NCI-H446 (cell line): Measurements from ENCODE around the gene C12orf76.
"Not testable (repeated sequence)": the region's sequence is repeated elsewhere in the genome, so short reads cannot be mapped to it uniquely, and the experiment has no call there.

Source experiments
- DNase-seq, 2 experiments: peaks; one replicate each; lab custom pipeline; 2025; lab: John Stamatoyannopoulos, UW

Gene C12orf76, protein sequence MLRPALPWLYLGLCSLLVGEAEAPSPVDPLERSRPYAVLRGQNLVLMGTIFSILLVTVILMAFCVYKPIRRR

DNA sequence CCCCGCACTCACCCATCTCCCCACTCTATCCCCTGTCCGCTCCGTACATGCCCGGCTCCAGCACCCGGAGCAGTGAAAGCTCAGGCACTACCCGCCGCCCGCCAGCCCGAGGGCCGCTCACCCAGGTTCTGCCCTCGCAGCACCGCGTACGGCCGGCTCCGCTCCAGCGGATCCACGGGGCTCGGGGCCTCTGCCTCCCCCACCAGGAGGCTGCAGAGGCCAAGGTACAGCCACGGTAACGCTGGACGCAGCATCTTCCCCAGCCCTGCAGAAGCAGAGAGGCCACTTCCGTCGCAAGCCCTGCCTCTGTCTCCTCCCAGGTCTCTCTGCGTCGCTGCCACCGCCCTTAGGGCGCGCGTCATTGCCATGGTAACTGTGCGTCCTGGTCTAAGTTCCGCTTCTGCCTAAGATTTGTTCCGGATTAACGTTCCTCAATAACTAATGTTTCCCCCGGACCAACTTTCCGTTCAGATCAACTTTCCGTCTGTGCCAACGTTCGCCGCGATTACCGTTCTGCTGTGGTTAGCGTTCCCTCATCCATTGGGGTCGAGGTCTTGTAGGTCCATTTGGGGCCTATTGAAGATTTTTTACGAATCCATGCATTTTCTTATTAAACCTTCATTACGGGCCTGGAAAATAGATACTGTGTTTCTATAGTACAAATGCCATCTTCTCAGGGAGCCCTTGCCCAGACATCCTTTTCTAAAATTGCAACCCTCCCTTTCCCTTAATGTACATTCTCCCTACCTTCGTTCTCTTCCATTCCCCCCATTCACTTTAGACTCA, at the start of gene C12orf76:
C12orf76 (minus strand) TSS at position 281 of the 786 bp plus-strand sequence; CDS start at position 254, 27 bp downstream.
- DNase-seq = peak; percentile 85 to 96

- DNase-seq = no peak
These were observed 45.4 kb upstream of the C12orf76 start for GRCh38 chr12:110093631-110094311.

- no peak for DNase-seq
These were observed 42.9 kb upstream of the C12orf76 start for GRCh38 chr12:110091136-110091711.

DNA sequence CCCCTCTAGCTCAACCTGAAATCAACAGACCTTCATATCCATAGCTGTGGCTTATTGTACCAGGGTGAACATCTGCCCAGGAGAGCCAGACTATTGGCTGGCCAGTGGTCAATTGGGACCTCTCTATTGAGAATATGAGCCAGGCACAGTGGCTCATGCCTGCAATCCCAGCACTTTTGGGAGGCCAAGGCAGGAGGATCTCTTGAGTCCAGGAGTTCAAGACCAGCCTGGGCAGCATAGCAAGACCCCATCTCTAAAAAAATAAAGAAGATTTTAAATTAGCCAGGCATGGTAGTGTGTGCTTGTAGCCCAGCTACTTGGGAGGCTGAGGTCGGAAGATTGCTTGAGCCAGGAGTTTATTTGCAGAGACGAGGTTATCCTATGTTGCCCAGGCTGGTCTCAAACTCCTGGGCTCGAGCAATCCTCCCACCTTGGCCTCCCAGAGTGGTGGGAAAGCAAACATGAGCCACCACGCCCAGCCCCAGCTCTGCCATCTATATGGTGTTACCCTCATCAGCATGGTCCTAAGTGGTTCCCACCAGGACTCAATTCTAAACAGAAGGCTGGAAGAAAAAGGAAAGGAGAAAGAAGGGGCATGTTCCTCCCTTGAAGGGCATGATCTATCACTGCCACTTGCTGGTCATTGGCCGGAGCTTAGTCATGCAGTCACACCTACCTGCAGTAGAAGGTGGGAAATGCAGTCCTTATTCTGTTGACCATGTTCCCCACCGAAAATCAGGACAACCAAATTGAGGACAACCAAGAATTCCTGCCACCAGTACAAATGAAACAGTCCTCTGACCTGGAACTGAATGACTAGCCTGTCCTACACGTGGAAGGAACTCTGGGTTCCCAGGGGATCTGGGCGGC, 42.2 kb upstream of the C12orf76 start:
- DNase-seq = no peak

GRCh38 chr12:110088936-110089335, 40.6 kb upstream of the C12orf76 start:
- no peak for DNase-seq

DNA sequence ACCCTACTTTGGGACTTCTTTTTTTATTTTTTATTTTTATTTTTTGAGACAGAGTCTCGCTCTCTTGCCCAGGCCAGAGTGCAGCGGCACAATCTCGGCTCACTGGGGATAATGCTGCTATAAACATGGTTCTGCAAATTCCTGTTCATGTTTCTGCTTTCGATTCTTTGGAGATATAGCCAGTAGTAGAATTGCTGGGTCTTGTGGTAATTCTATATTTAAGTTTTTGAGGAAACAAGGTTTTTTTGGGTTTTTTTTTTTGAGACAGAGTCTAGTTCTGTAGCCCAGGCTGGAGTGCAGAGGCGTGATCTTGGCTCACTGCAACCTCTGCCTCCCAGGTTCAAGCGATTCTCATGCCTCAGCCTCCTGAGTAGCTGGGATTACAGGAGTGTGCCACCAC, 39.9 kb upstream of the C12orf76 start:
- DNase-seq = not testable (repeated sequence)

GRCh38 chr12:110084314-110085015, 36.1 kb upstream of the C12orf76 start:
- DNase-seq = no peak

GRCh38 chr12:110080410-110080809, 32.1 kb upstream of the C12orf76 start:
- DNase-seq = no peak

GRCh38 chr12:110079477-110080400, 31.4 kb upstream of the C12orf76 start:
- no peak for DNase-seq

DNA sequence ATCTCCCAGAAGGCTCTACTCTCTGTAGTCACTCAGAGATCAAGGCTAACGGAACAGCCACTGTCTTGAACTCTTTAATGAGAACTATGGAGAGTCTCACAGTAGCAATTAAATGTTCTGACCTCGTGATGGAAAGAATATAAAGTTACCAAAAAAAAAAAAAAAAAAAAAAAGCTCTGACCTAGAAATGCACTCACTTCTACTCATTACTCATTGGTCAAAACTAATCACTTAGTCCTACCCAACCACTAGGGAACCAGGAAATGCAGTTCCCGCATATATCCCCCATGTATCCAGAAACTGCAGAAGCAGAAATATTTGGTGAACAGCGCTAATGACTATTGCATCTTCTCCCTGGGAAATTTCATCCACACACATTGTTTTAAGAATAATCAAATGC, 29.5 kb upstream of the C12orf76 start:
- no peak for DNase-seq

- no peak for DNase-seq
These were observed 27.6 kb upstream of the C12orf76 start for GRCh38 chr12:110075880-110076279.

GRCh38 chr12:110074089-110074488, 25.8 kb upstream of the C12orf76 start:
- DNase-seq = no peak

- DNase-seq = peak; percentile 7 to 38
These were observed 24.9 kb upstream of the C12orf76 start for GRCh38 chr12:110073049-110073831.

- not testable (repeated sequence) for DNase-seq
These were observed 24.3 kb upstream of the C12orf76 start for GRCh38 chr12:110072636-110073035.

DNA sequence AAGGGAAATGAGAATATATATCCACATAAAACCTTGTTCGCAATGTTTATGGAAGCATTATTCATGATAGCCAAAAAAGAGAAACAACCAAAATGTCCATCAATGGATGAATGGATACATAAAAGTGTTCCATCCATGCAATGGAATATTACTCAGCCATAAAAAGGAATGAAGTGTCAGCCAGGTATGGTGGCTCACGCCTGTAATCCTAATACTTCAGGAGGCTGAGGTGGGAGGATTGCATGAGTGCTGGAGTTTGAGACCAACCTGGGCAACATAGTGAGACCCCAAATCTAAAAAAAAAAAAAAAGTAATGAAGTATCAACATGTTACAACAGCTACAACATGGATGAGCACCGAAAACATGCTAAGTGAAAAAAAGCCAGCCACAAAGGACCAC, 23.6 kb upstream of the C12orf76 start:
- DNase-seq = no peak

DNA sequence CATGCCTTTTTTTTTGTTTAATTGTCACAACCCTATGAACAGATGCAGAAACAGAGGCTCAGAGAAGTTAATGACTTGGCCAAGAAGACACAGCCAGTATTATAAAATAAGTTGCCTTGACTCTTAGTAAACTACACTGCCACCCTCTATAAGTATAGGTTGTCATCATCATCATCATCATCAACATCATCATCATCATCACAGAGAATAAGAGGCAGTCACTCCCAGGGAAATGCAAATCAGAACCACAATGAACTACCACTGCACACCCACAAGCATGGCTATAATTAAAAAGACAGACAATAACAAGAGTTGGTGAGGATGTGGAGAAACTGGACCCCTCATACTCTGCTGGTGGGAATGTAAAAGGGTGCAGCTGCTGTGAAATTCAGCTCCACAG, 23.2 kb upstream of the C12orf76 start:
- DNase-seq = no peak

- DNase-seq = no peak
These were observed 20.3 kb upstream of the C12orf76 start for GRCh38 chr12:110068654-110069053.

DNA sequence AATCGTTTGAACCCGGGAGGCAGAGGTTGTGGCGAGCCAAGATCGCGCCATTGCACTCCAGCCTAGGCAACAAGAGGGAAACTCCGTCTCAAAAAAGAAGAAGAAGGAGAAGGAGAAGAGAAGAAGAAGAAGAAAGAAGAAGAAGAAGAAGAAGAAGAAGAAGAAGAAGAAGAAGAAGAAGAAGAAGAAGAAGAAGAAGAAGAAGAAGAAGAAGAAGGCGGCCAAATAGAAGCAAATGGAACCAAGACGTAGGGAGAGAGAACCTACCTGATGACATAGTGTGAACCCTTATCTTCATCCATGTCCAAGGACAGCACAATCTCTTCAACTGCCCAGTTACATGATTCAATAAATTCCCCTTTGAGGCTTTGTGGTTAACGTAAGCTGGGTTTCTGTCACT, 19.8 kb upstream of the C12orf76 start:
- DNase-seq = not testable (repeated sequence)

- no peak for DNase-seq
These were observed 19.2 kb upstream of the C12orf76 start for GRCh38 chr12:110067531-110067930.
